ENCODE results near the gene TRIM63.

TRIM63 gene

DNA sequence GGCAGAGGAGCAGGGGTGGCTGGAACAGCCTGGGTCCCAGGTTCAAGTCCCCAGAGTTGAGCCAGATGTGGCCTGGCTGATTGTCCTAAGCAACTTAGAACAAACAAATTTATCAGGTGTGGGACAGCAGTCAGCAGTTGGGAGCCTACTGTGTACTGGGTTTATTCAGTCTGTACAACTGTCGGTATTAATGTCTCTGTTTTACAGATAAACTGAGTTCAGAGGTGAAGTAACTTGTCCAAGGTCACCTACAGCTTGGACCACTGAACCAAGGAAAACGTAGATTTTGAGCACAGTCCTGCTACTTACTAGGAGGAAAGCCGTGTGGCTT is 14.6 kb upstream of the TRIM63 start:
- TF ChIP-seq ARNTL (CRISPR knock-in tag; IDR thresholded peaks at IDR 0.05; ENCODE audit: borderline replicate concordance, low read depth), result no peak
- no peak for TF ChIP-seq ZNF70 (CRISPR knock-in tag; IDR thresholded peaks at IDR 0.05)
- TF ChIP-seq POU6F1 (CRISPR knock-in tag; IDR thresholded peaks at IDR 0.05; ENCODE audit: borderline replicate concordance, low read depth), result no peak
- no peak for TF ChIP-seq ZNF565 (CRISPR knock-in tag; conservative IDR thresholded peaks at IDR 0.05; ENCODE audit: low read depth)
- no peak for TF ChIP-seq ZC3H10 (CRISPR knock-in tag; IDR thresholded peaks at IDR 0.05)
- no peak for TF ChIP-seq TOX (CRISPR knock-in tag; IDR thresholded peaks at IDR 0.05; ENCODE audit: borderline replicate concordance)
- no peak for TF ChIP-seq CSDC2 (CRISPR knock-in tag; IDR thresholded peaks at IDR 0.05)
- TF ChIP-seq BACH2 (CRISPR knock-in tag; IDR thresholded peaks at IDR 0.05; ENCODE audit: borderline replicate concordance), result no peak
- TF ChIP-seq ISL1 (CRISPR knock-in tag; IDR thresholded peaks at IDR 0.05), result no peak
- TF ChIP-seq OSR1 (CRISPR knock-in tag; IDR thresholded peaks at IDR 0.05), result no peak
- no peak for TF ChIP-seq ZFP3 (CRISPR knock-in tag; IDR thresholded peaks at IDR 0.05)
- TF ChIP-seq TCF4 (CRISPR knock-in tag; IDR thresholded peaks at IDR 0.05; ENCODE audit: borderline replicate concordance), result no peak
- TF ChIP-seq CREB5 (CRISPR knock-in tag; IDR thresholded peaks at IDR 0.05; ENCODE audit: low read depth), result no peak
- no peak for TF ChIP-seq ZNF8 (CRISPR knock-in tag; IDR thresholded peaks at IDR 0.05)
- TF ChIP-seq, protein P1, sequence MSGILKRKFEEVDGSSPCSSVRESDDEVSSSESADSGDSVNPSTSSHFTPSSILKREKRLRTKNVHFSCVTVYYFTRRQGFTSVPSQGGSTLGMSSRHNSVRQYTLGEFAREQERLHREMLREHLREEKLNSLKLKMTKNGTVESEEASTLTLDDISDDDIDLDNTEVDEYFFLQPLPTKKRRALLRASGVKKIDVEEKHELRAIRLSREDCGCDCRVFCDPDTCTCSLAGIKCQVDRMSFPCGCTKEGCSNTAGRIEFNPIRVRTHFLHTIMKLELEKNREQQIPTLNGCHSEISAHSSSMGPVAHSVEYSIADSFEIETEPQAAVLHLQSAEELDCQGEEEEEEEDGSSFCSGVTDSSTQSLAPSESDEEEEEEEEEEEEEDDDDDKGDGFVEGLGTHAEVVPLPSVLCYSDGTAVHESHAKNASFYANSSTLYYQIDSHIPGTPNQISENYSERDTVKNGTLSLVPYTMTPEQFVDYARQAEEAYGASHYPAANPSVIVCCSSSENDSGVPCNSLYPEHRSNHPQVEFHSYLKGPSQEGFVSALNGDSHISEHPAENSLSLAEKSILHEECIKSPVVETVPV (CRISPR knock-in tag; IDR thresholded peaks at IDR 0.05), result no peak
- TF ChIP-seq GLIS3 (CRISPR knock-in tag; IDR thresholded peaks at IDR 0.05), result no peak
- ATAC-seq, result no peak

- TF ChIP-seq POU6F1 (CRISPR knock-in tag; IDR thresholded peaks at IDR 0.05; ENCODE audit: borderline replicate concordance, low read depth) (no peak), ZNF565 (CRISPR knock-in tag; conservative IDR thresholded peaks at IDR 0.05; ENCODE audit: low read depth) (no peak), BACH2 (CRISPR knock-in tag; IDR thresholded peaks at IDR 0.05; ENCODE audit: borderline replicate concordance) (no peak), PATZ1 (CRISPR knock-in tag; IDR thresholded peaks at IDR 0.05; ENCODE audit: borderline replicate concordance) (no peak), ESRRG (CRISPR knock-in tag; IDR thresholded peaks at IDR 0.05) (no peak), ZFP30 (CRISPR knock-in tag; IDR thresholded peaks at IDR 0.05) (no peak), PPARA (CRISPR knock-in tag; IDR thresholded peaks at IDR 0.05; ENCODE audit: borderline replicate concordance) (no peak), ARNTL (CRISPR knock-in tag; IDR thresholded peaks at IDR 0.05; ENCODE audit: borderline replicate concordance, low read depth) (no peak), SNAI2 (CRISPR knock-in tag; IDR thresholded peaks at IDR 0.05) (no peak), CREB5 (CRISPR knock-in tag; IDR thresholded peaks at IDR 0.05; ENCODE audit: low read depth) (no peak), CSDC2 (CRISPR knock-in tag; IDR thresholded peaks at IDR 0.05) (no peak), ZNF70 (CRISPR knock-in tag; IDR thresholded peaks at IDR 0.05) (no peak), OSR1 (CRISPR knock-in tag; IDR thresholded peaks at IDR 0.05) (no peak)
- TF ChIP-seq, protein P2, sequence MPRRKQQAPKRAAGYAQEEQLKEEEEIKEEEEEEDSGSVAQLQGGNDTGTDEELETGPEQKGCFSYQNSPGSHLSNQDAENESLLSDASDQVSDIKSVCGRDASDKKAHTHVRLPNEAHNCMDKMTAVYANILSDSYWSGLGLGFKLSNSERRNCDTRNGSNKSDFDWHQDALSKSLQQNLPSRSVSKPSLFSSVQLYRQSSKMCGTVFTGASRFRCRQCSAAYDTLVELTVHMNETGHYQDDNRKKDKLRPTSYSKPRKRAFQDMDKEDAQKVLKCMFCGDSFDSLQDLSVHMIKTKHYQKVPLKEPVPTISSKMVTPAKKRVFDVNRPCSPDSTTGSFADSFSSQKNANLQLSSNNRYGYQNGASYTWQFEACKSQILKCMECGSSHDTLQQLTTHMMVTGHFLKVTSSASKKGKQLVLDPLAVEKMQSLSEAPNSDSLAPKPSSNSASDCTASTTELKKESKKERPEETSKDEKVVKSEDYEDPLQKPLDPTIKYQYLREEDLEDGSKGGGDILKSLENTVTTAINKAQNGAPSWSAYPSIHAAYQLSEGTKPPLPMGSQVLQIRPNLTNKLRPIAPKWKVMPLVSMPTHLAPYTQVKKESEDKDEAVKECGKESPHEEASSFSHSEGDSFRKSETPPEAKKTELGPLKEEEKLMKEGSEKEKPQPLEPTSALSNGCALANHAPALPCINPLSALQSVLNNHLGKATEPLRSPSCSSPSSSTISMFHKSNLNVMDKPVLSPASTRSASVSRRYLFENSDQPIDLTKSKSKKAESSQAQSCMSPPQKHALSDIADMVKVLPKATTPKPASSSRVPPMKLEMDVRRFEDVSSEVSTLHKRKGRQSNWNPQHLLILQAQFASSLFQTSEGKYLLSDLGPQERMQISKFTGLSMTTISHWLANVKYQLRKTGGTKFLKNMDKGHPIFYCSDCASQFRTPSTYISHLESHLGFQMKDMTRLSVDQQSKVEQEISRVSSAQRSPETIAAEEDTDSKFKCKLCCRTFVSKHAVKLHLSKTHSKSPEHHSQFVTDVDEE (CRISPR knock-in tag; IDR thresholded peaks at IDR 0.05), result no peak
- ATAC-seq, result no peak
Measured at GRCh38 chr1:26081267-26082019, 14.0 kb upstream of the TRIM63 start.

Measured in SK-N-SH treated with all-trans-retinoic acid at 6 μM for 48 hours (cell line).